GM19099 (cell line): ENCODE data around the gene SH3GL2.

ENCODE experiments used
- POLR2A ChIP-seq: IDR thresholded peaks from 3 replicates; pipeline ENCODE4 v1.6.1; 2011; ENCODE audit warnings: low read depth; ENCODE audit not compliant: insufficient read length; ENCODE audit errors: extremely low read depth

The SH3GL2 gene

GRCh38 chr9:17699615-17700330, 120.9 kb downstream of the SH3GL2 start:
- no peak for TF ChIP-seq POLR2A

DNA sequence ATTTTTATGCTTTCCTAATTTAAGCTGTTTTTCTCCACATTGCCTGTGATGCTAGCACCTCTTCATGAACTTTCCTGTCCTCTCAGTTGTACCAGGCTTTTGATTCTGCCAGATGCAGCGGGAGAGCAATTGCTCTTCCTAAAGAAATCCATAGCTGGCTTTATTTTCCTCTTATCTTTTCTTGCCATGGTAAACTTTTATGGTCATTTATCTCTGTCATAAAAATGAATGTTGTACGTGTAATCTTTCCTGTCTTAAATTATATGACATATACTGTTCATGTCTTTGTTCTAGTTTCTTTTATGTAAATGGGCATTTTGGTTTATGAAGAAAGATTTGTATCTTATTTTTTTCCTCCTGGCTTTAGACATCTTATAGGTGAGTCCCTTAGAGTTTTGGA, 127.5 kb downstream of the SH3GL2 start:
- no peak for TF ChIP-seq POLR2A

DNA sequence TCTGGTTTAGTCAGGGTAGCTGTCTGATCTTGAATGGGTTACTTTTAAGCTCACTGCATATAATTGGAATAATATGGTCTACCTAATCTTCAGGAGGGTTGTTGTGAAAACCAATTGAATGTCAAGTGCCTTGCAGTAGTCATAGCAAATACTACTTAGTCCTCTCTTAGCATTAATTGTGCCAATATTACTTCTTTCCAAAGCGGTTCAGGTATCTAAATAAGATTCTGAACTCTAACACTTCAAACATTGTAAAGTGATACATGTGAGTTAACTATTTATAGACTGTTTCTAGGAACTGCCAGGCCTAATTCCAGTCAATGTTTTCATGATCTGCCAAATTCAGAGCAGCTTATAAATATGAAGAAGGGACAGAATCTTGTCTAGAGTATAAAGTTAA, 140.2 kb downstream of the SH3GL2 start:
- TF ChIP-seq POLR2A = no peak

GRCh38 chr9:17721954-17722353, 143.1 kb downstream of the SH3GL2 start:
- TF ChIP-seq POLR2A = no peak

- no peak for TF ChIP-seq POLR2A
These were observed 144.8 kb downstream of the SH3GL2 start for GRCh38 chr9:17723656-17724055.

- no peak for TF ChIP-seq POLR2A
These were observed 146.6 kb downstream of the SH3GL2 start for GRCh38 chr9:17725399-17726010.

GRCh38 chr9:17726298-17726697, 147.4 kb downstream of the SH3GL2 start:
- TF ChIP-seq POLR2A = no peak

DNA sequence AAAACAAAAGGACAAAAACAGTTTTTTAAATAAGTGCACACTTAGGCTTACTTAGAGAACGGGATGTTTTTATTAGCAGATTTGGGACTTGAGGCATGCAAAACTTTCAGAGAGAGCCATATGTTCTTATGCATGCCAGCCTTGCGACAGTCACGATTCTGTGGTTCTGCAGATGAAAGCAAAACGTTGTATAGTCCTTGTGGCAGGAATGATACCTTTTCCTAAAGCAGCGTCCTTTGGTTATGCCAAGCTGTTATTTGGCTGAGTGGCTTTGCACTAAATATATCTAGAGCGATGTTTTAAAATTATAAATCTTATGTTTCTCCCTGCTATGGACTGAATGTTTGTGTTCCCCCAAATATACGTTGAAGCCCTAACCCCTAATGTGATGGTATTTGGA, 152.0 kb downstream of the SH3GL2 start:
- no peak for TF ChIP-seq POLR2A

- TF ChIP-seq POLR2A = no peak
These were observed 152.4 kb downstream of the SH3GL2 start for GRCh38 chr9:17731308-17731707.

- no peak for TF ChIP-seq POLR2A
These were observed 155.8 kb downstream of the SH3GL2 start for GRCh38 chr9:17734674-17735073.

DNA sequence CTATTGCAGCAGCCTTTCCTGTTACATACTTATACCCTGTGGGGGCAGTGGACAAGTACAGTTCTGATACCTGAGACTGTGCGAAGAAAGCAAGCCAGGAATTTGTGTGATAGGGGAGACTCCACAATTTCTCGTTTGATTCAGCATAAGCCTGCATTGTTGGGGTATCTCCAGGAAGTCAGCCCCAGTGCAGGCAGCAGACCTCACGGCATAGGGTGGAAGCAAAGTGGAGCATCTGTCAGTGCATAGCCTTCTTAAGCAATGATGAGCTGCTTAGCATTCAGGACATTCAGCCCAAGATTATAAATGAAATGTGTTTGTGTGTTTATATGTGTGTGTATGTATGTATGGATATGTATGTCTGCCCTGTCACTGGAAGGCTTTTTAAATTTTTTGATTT, 157.0 kb downstream of the SH3GL2 start:
- TF ChIP-seq POLR2A = no peak

- no peak for TF ChIP-seq POLR2A
These were observed 160.2 kb downstream of the SH3GL2 start for GRCh38 chr9:17739022-17739421.

GRCh38 chr9:17739736-17740135, 160.9 kb downstream of the SH3GL2 start:
- TF ChIP-seq POLR2A = no peak

DNA sequence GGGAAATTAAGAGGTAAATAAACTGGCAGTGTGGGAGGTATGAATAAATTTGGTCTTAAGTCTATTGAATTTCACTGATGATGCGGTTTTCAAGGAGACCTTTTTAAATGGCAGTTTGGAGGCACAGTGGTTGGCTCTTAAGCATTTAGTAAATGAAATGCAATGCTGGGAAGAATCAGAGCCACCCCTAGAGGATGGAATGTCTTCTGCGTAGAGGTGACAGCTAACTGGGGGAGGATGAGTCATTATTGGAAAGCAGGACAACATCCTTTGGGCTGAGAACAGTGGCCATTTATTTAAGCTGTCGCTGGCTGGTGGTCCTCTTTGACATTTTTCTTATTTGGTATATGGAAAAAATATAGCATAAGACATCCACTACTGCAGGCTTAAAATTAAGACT, 163.2 kb downstream of the SH3GL2 start:
- TF ChIP-seq POLR2A = no peak

- no peak for TF ChIP-seq POLR2A
These were observed 165.9 kb downstream of the SH3GL2 start for GRCh38 chr9:17744786-17745185.

DNA sequence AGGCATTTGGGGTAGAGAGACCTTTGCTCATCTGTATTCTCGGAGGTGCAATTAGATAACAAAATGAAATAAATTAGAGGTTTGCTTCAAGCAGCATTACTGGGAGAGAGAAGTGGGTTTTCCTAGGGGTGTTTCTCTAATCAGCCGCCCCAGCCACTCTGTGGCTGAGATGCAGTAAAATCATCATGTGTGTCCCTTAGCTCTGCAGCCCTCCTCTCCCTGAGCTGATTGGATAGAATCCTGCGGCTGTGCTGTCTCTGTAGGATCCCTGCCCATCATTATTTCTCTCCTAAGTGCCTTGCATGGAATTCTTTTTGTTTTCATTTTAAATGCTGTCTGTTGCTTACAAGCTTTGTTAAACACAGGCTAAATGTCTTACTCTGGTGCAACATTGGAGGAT, 171.4 kb downstream of the SH3GL2 start:
- no peak for TF ChIP-seq POLR2A

DNA sequence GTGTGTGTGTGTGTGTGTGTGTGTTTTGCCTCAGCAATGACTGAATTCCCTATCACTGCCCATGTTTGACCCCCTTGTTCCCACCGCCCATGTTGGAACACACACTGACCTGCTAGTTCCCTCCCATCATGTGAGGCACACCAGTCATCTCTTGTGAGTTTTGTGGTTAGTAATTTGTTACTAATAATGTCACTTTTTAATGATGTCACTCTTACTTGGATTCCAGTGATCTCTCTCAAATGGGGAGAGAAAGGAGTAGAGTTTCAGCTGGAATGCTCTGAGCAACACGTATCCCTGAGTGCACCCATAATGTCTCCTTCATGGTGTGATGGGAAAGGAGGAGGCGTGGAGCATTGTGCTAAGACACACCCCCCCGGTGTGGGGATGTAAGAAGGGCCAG, 172.6 kb downstream of the SH3GL2 start:
- TF ChIP-seq POLR2A = no peak
